Endothelial cell of umbilical vein (primary cell): Measurements from ENCODE around the gene RNF144B. TPM values are rescaled to one million over a fixed set of nuclear protein-coding genes. Genes with fewer than 3 reads are reported as not detected.
A peak's percentile ranks its signal among the peaks of the same experiment; 100 is the strongest.

Source experiments
- BruUV-seq: library from RNA; stranded (reverse); fragments of 400-500 nt; replicated peaks from 2 replicates; lab custom pipeline; 2021; lab: Mats Ljungman, UMichigan
- CTCF ChIA-PET: fragments of 300-600, 350-600 bp; sonication (Branson Sonifier 250); formaldehyde crosslinking; loops from one replicate; lab custom pipeline; 2021; ENCODE audit warnings: antibody characterized with exemption, inconsistent platforms; lab: Charles Lee
- POLR2A ChIA-PET: fragments of 300-600, 350-600 bp; sonication (Branson Sonifier 250); formaldehyde crosslinking; loops from one replicate; lab custom pipeline; 2021; ENCODE audit warnings: antibody characterized with exemption, inconsistent platforms; lab: Charles Lee
- DNase-seq: peaks from one replicate; pipeline ENCODE4 v3.0.0-alpha.2; 2011; ENCODE audit warnings: low read depth, low spot score
- FAIRE-seq: peaks from 2 replicates; lab custom pipeline; 2011; peaks lifted over from hg19 to GRCh38; lab: Jason Lieb, UNC
- H2AFZ ChIP-seq: 2 replicates; pipeline ENCODE4 v1.6.0; 2012; ENCODE audit warnings: low read depth, low read length, control low read depth, inconsistent platforms
- H3K27ac ChIP-seq: 2 replicates; pipeline ENCODE4 v1.5.1; 2011; ENCODE audit warnings: low read depth, mild to moderate bottlenecking, control low read depth, low read length, moderate library complexity; ENCODE audit not compliant: insufficient read depth
- H3K27me3 ChIP-seq, 2 experiments: 2 replicates each; pipeline versions ENCODE4 v1.6.0 to v1.6.1; 2011; ENCODE audit warnings: low read length in 2 of 2, mixed read lengths in 1 of 2; ENCODE audit not compliant: control insufficient read depth in 2 of 2, insufficient read depth in 2 of 2
- H3K36me3 ChIP-seq, 2 experiments: 2 replicates in 1 of 2; 3 replicates in 1 of 2; pipeline ENCODE4 v1.5.1; 2011; ENCODE audit warnings: low read length in 2 of 2, mild to moderate bottlenecking in 1 of 2, moderate library complexity in 1 of 2; ENCODE audit not compliant: control insufficient read depth in 2 of 2, insufficient read depth in 2 of 2; ENCODE audit errors: extremely low read depth in 1 of 2
- H3K4me1 ChIP-seq: 3 replicates; pipeline ENCODE4 v1.5.1; 2011; ENCODE audit warnings: mild to moderate bottlenecking, low read length; ENCODE audit not compliant: control insufficient read depth, insufficient read depth; ENCODE audit errors: extremely low read depth
- H3K4me2 ChIP-seq: 2 replicates; pipeline ENCODE4 v1.6.1; 2011; ENCODE audit warnings: low read length, control low read depth, mixed read lengths; ENCODE audit not compliant: insufficient read depth
- H3K4me3 ChIP-seq, 3 experiments: fragments of 200-600 bp in 1 of 3; sonication (generic), shearing (Covaris generic) in 1 of 3; replicated peaks in 1 of 3; 2 replicates each; pipeline ENCODE4 v1.5.1; 2011 to 2016; ENCODE audit warnings: control low read depth in 3 of 3, low read length in 3 of 3, mild to moderate bottlenecking in 2 of 3, inconsistent platforms in 1 of 3, low read depth in 1 of 3, moderate library complexity in 1 of 3; ENCODE audit not compliant: insufficient read depth in 1 of 3
- H3K79me2 ChIP-seq: 2 replicates; pipeline ENCODE4 v1.6.0; 2012; ENCODE audit warnings: low read length, inconsistent platforms; ENCODE audit not compliant: control insufficient read depth, insufficient read depth
- H3K9ac ChIP-seq: replicated peaks from 2 replicates; pipeline ENCODE3; 2011; ENCODE audit warnings: low read length, control low read depth; ENCODE audit not compliant: insufficient read depth; ENCODE audit errors: extremely low read depth
- H3K9me1 ChIP-seq: replicated peaks from 3 replicates; pipeline ENCODE4 v1.6.0; 2011; ENCODE audit warnings: mild to moderate bottlenecking, low read length; ENCODE audit not compliant: control insufficient read depth, insufficient read depth; ENCODE audit errors: extremely low read depth
- H3K9me3 ChIP-seq: replicated peaks from 2 replicates; pipeline ENCODE4 v1.5.1; 2012; ENCODE audit warnings: low read length, inconsistent platforms; ENCODE audit not compliant: control insufficient read depth, insufficient read depth
- H4K20me1 ChIP-seq: replicated peaks from 2 replicates; pipeline ENCODE3; 2011; ENCODE audit warnings: mild to moderate bottlenecking, low read length; ENCODE audit not compliant: control insufficient read depth, insufficient read depth; ENCODE audit errors: extremely low read depth
- CTCF ChIP-seq, 2 donors: IDR thresholded peaks; 1 replicate in 1 of 2; 2 replicates in 1 of 2; pipeline ENCODE4 v1.5.1; 2011; ENCODE audit warnings: low read length in 2 of 2, mild to moderate bottlenecking in 2 of 2, moderate library complexity in 2 of 2, control low read depth in 1 of 2, inconsistent platforms in 1 of 2, low read depth in 1 of 2; ENCODE audit not compliant: insufficient read depth in 1 of 2; ENCODE audit errors: extremely low read depth in 1 of 2
- EZH2 ChIP-seq: IDR thresholded peaks from 2 replicates; pipeline ENCODE4 v1.6.1; 2012; ENCODE audit warnings: borderline replicate concordance, low read depth, mild to moderate bottlenecking, moderate library complexity, low read length, inconsistent platforms; ENCODE audit not compliant: severe bottlenecking
- FOS ChIP-seq: IDR thresholded peaks from 2 replicates; pipeline ENCODE4 v1.6.1; 2011; ENCODE audit warnings: mild to moderate bottlenecking, low read length, moderate library complexity, borderline replicate concordance; ENCODE audit not compliant: insufficient read depth
- GATA2 ChIP-seq: IDR thresholded peaks from 2 replicates; pipeline ENCODE4 v1.7.0; 2011; ENCODE audit warnings: low read depth, mild to moderate bottlenecking, moderate library complexity, mixed read lengths, low read length; ENCODE audit not compliant: insufficient read length, insufficient read depth
- JUN ChIP-seq: IDR thresholded peaks from 2 replicates; pipeline ENCODE4 v1.6.1; 2011; ENCODE audit warnings: borderline replicate concordance, low read depth; ENCODE audit not compliant: insufficient read length, insufficient read depth
- POLR2A ChIP-seq: IDR thresholded peaks from 2 replicates; pipeline ENCODE4 v1.6.1; 2012; ENCODE audit warnings: low read depth, mild to moderate bottlenecking, control low read depth, low read length
- POLR2AphosphoS5 ChIP-seq: IDR thresholded peaks from 2 replicates; pipeline ENCODE4 v1.6.1; 2012; ENCODE audit warnings: low read depth, mild to moderate bottlenecking, control low read depth, low read length, moderate library complexity; ENCODE audit not compliant: insufficient read depth
- dilution Hi-C: fragments of 300-500 bp; cut with MboI; formaldehyde crosslinking; loops from one replicate; pipeline ENCODE4 v1.15.0; 2019; ENCODE audit warnings: low sequenced_read_pairs; ENCODE audit not compliant: extremely low pct_ligation_motif_present
- intact Hi-C: fragments of 100-400 bp; cut with micrococcal nuclease; formaldehyde crosslinking; loops from one replicate; pipeline ENCODE4 v1.10.0; 2022
- polyA plus RNA-seq, 4 experiments: library from polyadenylated mRNA; depleted of rRNA in 3 of 4; stranded (reverse) in 3 of 4; unstranded in 1 of 4; fragments of >200 nt; gene quantifications; 2 replicates each; pipeline versions ENCODE4 v1.2.1 to v1.2.3, GENCODE V29; 2011 to 2012; ENCODE audit warnings: missing spikeins in 1 of 4
- total RNA-seq: library from RNA; stranded (reverse); gene quantifications from 2 replicates; pipeline ENCODE4 v1.2.3, GENCODE V29; 2021
- TF ChIP-seq, protein P1 (sequence below): IDR thresholded peaks from 2 replicates; pipeline ENCODE4 v1.6.1; 2011; ENCODE audit not compliant: insufficient read depth, insufficient read length

RNF144B gene
- total and polyA plus RNA-seq, 2 donors (not counting 3 experiments of a cell fraction or from before 2014, with no cell fraction given): 18.1 to 97.3 TPM

- dilution Hi-C loops: no loop called here
- peak; percentile 92 for FAIRE-seq
- BruUV-seq: TSS peak; percentile 28
Measured at GRCh38 chr6:18405477-18406293, 18.5 kb downstream of the RNF144B start.

More at GRCh38 chr6:18405477-18406293, 18.5 kb downstream of the RNF144B start:
- Histone ChIP-seq H3K4me3 (no peak overlapping the region), H3K9ac (peak overlapping the region; percentile 41), H3K27ac (peak overlapping the region; percentile 71), H3K4me1 (peaks cover 65% of the 10 kb centered on the region), H3K27me3 (no peaks in the 10 kb centered on the region), H4K20me1 (no peaks in the 10 kb centered on the region), H3K9me1 (no peaks in the 10 kb centered on the region), H2AFZ (no peak overlapping the region), H3K9me3 (no peaks in the 10 kb centered on the region), H3K36me3 (peaks cover 7 to 12% of the 10 kb centered on the region in 2 experiments), H3K4me2 (peak overlapping the region; percentile 55), H3K79me2 (peaks cover 82% of the 10 kb centered on the region)
- DNase-seq: peak; percentile 88
- intact Hi-C loops: loop anchor here (5.0 kb wide), 1 partner anchor 97 kb away; no protein-coding TSS in a partner anchor
- peak; percentile 93 for TF ChIP-seq JUN
- TF ChIP-seq, protein P1, sequence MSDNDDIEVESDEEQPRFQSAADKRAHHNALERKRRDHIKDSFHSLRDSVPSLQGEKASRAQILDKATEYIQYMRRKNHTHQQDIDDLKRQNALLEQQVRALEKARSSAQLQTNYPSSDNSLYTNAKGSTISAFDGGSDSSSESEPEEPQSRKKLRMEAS: no peak
- TF ChIP-seq FOS: peak; percentile 95
- TF ChIP-seq POLR2AphosphoS5: peak; percentile 83
- TF ChIP-seq CTCF (IDR thresholded peaks at IDR 0.05; ENCODE audit: extremely low read depth in 1 of 2, insufficient read depth in 1 of 2, low read depth in 1 of 2, low read length in 2 of 2): no peak
- TF ChIP-seq EZH2: no peak
- peak; percentile 52 for TF ChIP-seq POLR2A
- TF ChIP-seq GATA2: peak; percentile 63
- POLR2A ChIA-PET: interaction anchor here (0.7 to 1.2 kb wide), 2 partner anchors 12 to 19 kb away, joined by 3 to 4 read pairs; partner anchors contain the start of gene RNF144B
- CTCF ChIA-PET: interaction anchor here (0.7 to 1.0 kb wide), 3 partner anchors 10 to 82 kb away, joined by 3 to 4 read pairs (median 3); no protein-coding TSS in a partner anchor
